Cardiac muscle cell (in vitro differentiated cells and primary cell): ENCODE measurements around the gene NEU3. TPM values are rescaled to one million over a fixed set of nuclear protein-coding genes. Genes with fewer than 3 reads are reported as not detected.

ENCODE experiments used
- DNase-seq, 2 donors: peaks; one replicate each; pipeline versions ENCODE4 v3.0.0 to v3.0.0-alpha.2; 2010 to 2017; ENCODE audit warnings: low read depth in 1 of 2, low spot score in 1 of 2
- H3K27ac ChIP-seq: fragments of 200-600 bp; sonication (generic); 2 replicates; pipeline ENCODE4 v1.5.1; 2016
- H3K27me3 ChIP-seq: fragments of 200-600 bp; sonication (generic); 2 replicates; pipeline ENCODE4 v1.6.0; 2016; ENCODE audit warnings: control low read depth
- H3K36me3 ChIP-seq: fragments of 200-600 bp; sonication (generic); 2 replicates; pipeline ENCODE4 v1.5.1; 2016; ENCODE audit warnings: control low read depth
- H3K4me1 ChIP-seq: fragments of 200-600 bp; sonication (generic); 2 replicates; pipeline ENCODE4 v1.8.1; 2017; ENCODE audit warnings: low read depth, mild to moderate bottlenecking, mixed run types
- H3K4me3 ChIP-seq: fragments of 200-600 bp; sonication (generic); 2 replicates; pipeline ENCODE4 v1.5.1; 2016; ENCODE audit warnings: mild to moderate bottlenecking
- H3K9me3 ChIP-seq: fragments of 200-600 bp; sonication (generic); 2 replicates; pipeline ENCODE4 v1.5.1; 2017; ENCODE audit warnings: low read depth, mild to moderate bottlenecking, control low read depth
- polyA plus RNA-seq: library from polyadenylated mRNA; unstranded; fragments of >200 nt; fragmentation: Nextera tagmentation; extraction: Ambion mirVana; gene quantifications from 2 replicates; pipeline ENCODE4 v1.2.1, GENCODE V29; 2016
- total RNA-seq: library from RNA; depleted of rRNA; stranded (reverse); fragments of >200 nt; gene quantifications from 2 replicates; pipeline ENCODE4 v1.2.3, GENCODE V29; 2016
- TF ChIP-seq, protein P1 (sequence below): IDR thresholded peaks from 2 replicates; pipeline ENCODE4 v1.5.1; 2012; ENCODE audit warnings: low read depth, mild to moderate bottlenecking, low read length

Gene NEU3
- total and polyA plus RNA-seq, 2 experiments from 2014 or later: 4.4 to 14.3 TPM

DNA sequence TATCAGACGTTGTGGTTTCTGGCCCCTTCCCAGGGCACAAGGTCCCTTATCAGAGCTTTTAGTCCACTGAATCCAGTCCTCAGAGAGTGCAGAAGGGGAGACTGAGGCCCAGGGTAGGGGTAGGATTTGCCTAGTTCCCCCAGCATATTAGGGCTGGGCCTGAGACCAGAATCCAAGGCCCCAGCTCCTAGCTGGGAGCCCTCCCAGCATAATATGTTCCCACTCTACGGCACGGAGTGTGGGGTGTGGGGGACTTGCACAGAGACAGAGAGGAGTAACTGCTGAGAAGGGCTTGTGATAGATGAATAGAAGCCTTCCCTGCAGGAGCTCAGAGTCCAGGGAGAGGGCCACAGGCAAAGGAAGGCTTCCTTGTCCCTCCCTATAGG, 43.8 kb downstream of the NEU3 start:
- no peaks in the 10 kb centered on the region for H3K27me3 ChIP-seq
- H3K36me3 ChIP-seq: no peaks in the 10 kb centered on the region
- no peaks in the 10 kb centered on the region for H3K9me3 ChIP-seq
- TF ChIP-seq, protein P1, sequence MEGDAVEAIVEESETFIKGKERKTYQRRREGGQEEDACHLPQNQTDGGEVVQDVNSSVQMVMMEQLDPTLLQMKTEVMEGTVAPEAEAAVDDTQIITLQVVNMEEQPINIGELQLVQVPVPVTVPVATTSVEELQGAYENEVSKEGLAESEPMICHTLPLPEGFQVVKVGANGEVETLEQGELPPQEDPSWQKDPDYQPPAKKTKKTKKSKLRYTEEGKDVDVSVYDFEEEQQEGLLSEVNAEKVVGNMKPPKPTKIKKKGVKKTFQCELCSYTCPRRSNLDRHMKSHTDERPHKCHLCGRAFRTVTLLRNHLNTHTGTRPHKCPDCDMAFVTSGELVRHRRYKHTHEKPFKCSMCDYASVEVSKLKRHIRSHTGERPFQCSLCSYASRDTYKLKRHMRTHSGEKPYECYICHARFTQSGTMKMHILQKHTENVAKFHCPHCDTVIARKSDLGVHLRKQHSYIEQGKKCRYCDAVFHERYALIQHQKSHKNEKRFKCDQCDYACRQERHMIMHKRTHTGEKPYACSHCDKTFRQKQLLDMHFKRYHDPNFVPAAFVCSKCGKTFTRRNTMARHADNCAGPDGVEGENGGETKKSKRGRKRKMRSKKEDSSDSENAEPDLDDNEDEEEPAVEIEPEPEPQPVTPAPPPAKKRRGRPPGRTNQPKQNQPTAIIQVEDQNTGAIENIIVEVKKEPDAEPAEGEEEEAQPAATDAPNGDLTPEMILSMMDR: no peak
- H3K4me3 ChIP-seq: no peak overlapping the region
- DNase-seq: no peak
- no peaks in the 10 kb centered on the region for H3K4me1 ChIP-seq
- no peak overlapping the region for H3K27ac ChIP-seq

DNA sequence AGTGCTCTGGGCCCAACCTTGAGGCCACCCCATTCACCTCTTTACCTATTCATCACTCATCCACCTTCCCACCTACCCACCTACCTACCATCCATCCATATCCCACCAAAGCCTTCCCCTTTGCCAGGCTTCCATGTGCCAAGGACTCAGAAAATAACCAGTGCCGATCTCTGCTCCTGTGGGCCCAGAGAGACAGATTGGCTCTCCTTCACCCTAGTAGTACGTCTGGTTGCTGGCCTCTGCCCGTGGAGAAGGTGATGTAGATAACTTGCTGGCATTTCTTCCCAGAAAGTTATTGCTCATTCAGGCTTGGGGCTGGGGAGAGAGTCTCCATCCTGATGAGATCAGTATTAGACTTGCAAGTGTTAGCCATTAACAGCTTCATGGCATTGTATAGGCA, 45.2 kb downstream of the NEU3 start:
- H3K4me3 ChIP-seq: no peak overlapping the region
- TF ChIP-seq, protein P1: no peak
- no peaks in the 10 kb centered on the region for H3K9me3 ChIP-seq
- no peaks in the 10 kb centered on the region for H3K36me3 ChIP-seq
- no peaks in the 10 kb centered on the region for H3K4me1 ChIP-seq
- H3K27me3 ChIP-seq: no peaks in the 10 kb centered on the region
- H3K27ac ChIP-seq: no peak overlapping the region
- DNase-seq: no peak

- H3K9me3 ChIP-seq: no peaks in the 10 kb centered on the region
These were observed 46.5 kb downstream of the NEU3 start for GRCh38 chr11:75035256-75035655.

DNA sequence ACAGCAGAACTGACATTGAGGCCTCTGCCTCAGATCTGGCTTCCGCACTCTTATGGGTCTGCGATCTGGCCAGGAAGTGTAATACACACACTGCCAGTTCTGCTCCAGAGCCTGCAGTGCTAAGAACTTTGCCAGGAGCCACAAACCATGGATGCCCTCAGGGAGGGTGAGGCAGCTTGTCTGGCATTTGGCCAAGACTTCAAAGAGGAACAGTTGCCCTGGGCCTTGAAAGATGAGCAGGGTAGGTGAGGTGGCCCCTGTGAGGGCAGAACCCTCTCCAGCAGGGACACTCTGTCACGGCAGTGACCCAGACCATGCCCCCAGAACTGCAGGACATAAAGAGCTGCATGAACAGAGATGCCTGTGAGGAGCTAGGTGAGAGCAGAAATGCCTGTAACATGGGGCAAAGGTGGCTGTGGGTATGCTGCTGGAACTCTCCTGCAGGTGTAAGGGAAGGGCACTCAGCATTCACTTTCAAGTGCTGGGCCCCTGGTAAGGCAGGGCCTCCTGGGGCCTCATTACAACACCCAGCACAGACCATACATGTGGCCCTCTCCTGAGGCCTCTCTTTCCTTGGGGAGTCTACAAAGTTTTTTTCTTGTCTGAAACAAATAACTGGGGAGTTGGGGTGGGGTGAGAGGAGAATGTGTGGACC, 47.3 kb downstream of the NEU3 start:
- H3K36me3 ChIP-seq: no peaks in the 10 kb centered on the region
- H3K27me3 ChIP-seq: no peaks in the 10 kb centered on the region
- H3K27ac ChIP-seq: no peak overlapping the region
- TF ChIP-seq, protein P1: no peak
- no peaks in the 10 kb centered on the region for H3K4me1 ChIP-seq
- H3K4me3 ChIP-seq: no peak overlapping the region
- no peak for DNase-seq
- no peaks in the 10 kb centered on the region for H3K9me3 ChIP-seq

More at GRCh38 chr11:75035256-75035655, 46.5 kb downstream of the NEU3 start:
- TF ChIP-seq, protein P1: no peak
- H3K27me3 ChIP-seq: no peaks in the 10 kb centered on the region
- no peak overlapping the region for H3K4me3 ChIP-seq
- no peak overlapping the region for H3K27ac ChIP-seq
- H3K4me1 ChIP-seq: no peaks in the 10 kb centered on the region
- no peaks in the 10 kb centered on the region for H3K36me3 ChIP-seq
- DNase-seq: no peak

GRCh38 chr11:75040167-75040770, 51.5 kb downstream of the NEU3 start:
- DNase-seq: no peak
- TF ChIP-seq, protein P1: no peak
- no peaks in the 10 kb centered on the region for H3K4me1 ChIP-seq
- no peaks in the 10 kb centered on the region for H3K36me3 ChIP-seq
- H3K4me3 ChIP-seq: no peak overlapping the region
- no peaks in the 10 kb centered on the region for H3K9me3 ChIP-seq
- H3K27ac ChIP-seq: no peak overlapping the region
- no peaks in the 10 kb centered on the region for H3K27me3 ChIP-seq
